Common myeloid progenitor, CD34-positive (primary cell): ENCODE results near the gene UBA52.

Experiments
- CTCF ChIA-PET: fragments of 350-600 bp; sonication (Branson Sonifier 250); formaldehyde crosslinking; loops from one replicate; lab custom pipeline; 2021; ENCODE audit warnings: antibody characterized with exemption; lab: Charles Lee
- POLR2A ChIA-PET: fragments of 350-600 bp; sonication (Branson Sonifier 250); formaldehyde crosslinking; loops from one replicate; lab custom pipeline; 2021; ENCODE audit warnings: antibody characterized with exemption; lab: Charles Lee
- DNase-seq, 3 donors: peaks; one replicate each; pipeline versions ENCODE4 v3.0.0 to v3.0.0-alpha.2; 2013
- H3K27ac ChIP-seq, 2 experiments: 1 replicate in 1 of 2; 2 replicates in 1 of 2; pipeline ENCODE4 v1.7.0; 2013; ENCODE audit warnings: inconsistent platforms in 2 of 2, low read length in 2 of 2, mild to moderate bottlenecking in 2 of 2, low read depth in 1 of 2, moderate library complexity in 1 of 2; ENCODE audit not compliant: severe bottlenecking in 2 of 2, insufficient read depth in 1 of 2, poor library complexity in 1 of 2
- H3K27me3 ChIP-seq, 5 experiments: replicated peaks in 2 of 5; 1 replicate in 3 of 5; 2 replicates in 2 of 5; pipeline versions ENCODE4 v1.6.1 to v1.7.0; 2013; ENCODE audit warnings: low read length in 4 of 5, mild to moderate bottlenecking in 2 of 5, moderate library complexity in 2 of 5, inconsistent platforms in 1 of 5; ENCODE audit not compliant: insufficient read depth in 5 of 5, control insufficient read depth in 4 of 5
- H3K36me3 ChIP-seq, 4 experiments: 1 replicate in 2 of 4; 2 replicates in 2 of 4; pipeline versions ENCODE4 v1.6.1 to v1.7.0; 2013; ENCODE audit warnings: low read length in 3 of 4, control low read depth in 1 of 4, mild to moderate bottlenecking in 1 of 4; ENCODE audit not compliant: control insufficient read depth in 4 of 4, insufficient read depth in 4 of 4
- H3K4me1 ChIP-seq, 4 experiments: 1 replicate in 3 of 4; 2 replicates in 1 of 4; pipeline versions ENCODE4 v1.6.1 to v1.7.1; 2013; ENCODE audit warnings: low read length in 3 of 4, mild to moderate bottlenecking in 3 of 4, control low read depth in 1 of 4, inconsistent platforms in 1 of 4, moderate library complexity in 1 of 4; ENCODE audit not compliant: control insufficient read depth in 4 of 4, insufficient read depth in 4 of 4; ENCODE audit errors: control extremely low read depth in 1 of 4
- H3K4me3 ChIP-seq, 7 experiments: 1 replicate in 4 of 7; 2 replicates in 3 of 7; pipeline versions ENCODE4 v1.5.1 to v1.7.0; 2013; ENCODE audit warnings: mild to moderate bottlenecking in 7 of 7, low read length in 6 of 7, moderate library complexity in 6 of 7, inconsistent platforms in 2 of 7, low read depth in 2 of 7, control low read depth in 1 of 7; ENCODE audit not compliant: insufficient read depth in 4 of 7, control insufficient read depth in 1 of 7; ENCODE audit errors: extremely low read depth in 1 of 7
- H3K9me3 ChIP-seq, 5 experiments: 1 replicate in 4 of 5; 2 replicates in 1 of 5; pipeline versions ENCODE4 v1.6.1 to v1.7.1; 2013; ENCODE audit warnings: low read length in 4 of 5, mild to moderate bottlenecking in 2 of 5, inconsistent platforms in 1 of 5, low read depth in 1 of 5, moderate library complexity in 1 of 5; ENCODE audit not compliant: control insufficient read depth in 4 of 5, insufficient read depth in 2 of 5; ENCODE audit errors: control extremely low read depth in 1 of 5
- WGBS: methylation state at CpG from one replicate; pipeline ENCODE4 v1.1.5; 2013; ENCODE audit not compliant: insufficient coverage; 5-methylcytosine and 5-hydroxymethylcytosine counted together

Gene UBA52

GRCh38 chr19:18566953-18567352 lies 4.7 kb upstream of the UBA52 start:
- Histone ChIP-seq H3K27me3 (no peaks in the 10 kb centered on the region), H3K4me3 (no peak overlapping the region), H3K9me3 (no peaks in the 10 kb centered on the region), H3K4me1 (peaks cover 0 to 7% (median 5%) of the 10 kb centered on the region in 4 experiments), H3K27ac (no peak overlapping the region), H3K36me3 (peaks cover 22 to 72% (median 49%) of the 10 kb centered on the region in 4 experiments)
- ChIA-PET CTCF (interaction anchor here (1.1 to 1.2 kb wide), 2 partner anchors 10 to 23 kb away, joined by 3 read pairs; partner anchors contain the start of gene KXD1), POLR2A (no interaction called here)
- no peak for DNase-seq
- WGBS: 100% methylated on average over 4 of the region's 8 CpGs

DNA sequence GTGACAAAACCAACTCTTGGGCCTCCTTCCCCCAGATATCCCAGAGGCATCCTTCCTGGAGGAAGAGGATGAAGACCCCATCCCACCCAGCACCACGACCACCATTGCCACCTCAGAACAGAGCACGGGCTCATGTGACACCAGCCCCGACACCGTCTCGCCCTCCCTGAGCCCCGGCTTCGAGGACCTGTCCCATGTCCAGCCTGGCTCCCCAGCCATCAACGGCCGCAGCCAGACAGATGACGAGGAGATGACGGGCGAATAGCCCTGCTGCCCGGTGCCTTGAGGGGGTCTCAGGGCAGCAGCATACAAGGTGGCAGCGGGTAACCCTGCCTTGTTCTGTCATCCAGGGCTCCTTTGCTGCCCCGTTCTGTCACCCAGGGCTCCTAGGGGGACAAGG lies 3.3 kb upstream of the UBA52 start:
- H3K27ac ChIP-seq: no peak overlapping the region
- no peaks in the 10 kb centered on the region for H3K9me3 ChIP-seq
- no peak for DNase-seq
- ChIA-PET POLR2A (no interaction called here), CTCF (no interaction called here)
- H3K36me3 ChIP-seq: peaks cover 15 to 60% (median 46%) of the 10 kb centered on the region in 4 experiments
- H3K4me3 ChIP-seq: no peak overlapping the region
- H3K27me3 ChIP-seq: no peaks in the 10 kb centered on the region
- H3K4me1 ChIP-seq: peaks cover 7 to 20% (median 16%) of the 10 kb centered on the region in 4 experiments
- 96% methylated on average over 14 of the region's 15 CpGs for WGBS

DNA sequence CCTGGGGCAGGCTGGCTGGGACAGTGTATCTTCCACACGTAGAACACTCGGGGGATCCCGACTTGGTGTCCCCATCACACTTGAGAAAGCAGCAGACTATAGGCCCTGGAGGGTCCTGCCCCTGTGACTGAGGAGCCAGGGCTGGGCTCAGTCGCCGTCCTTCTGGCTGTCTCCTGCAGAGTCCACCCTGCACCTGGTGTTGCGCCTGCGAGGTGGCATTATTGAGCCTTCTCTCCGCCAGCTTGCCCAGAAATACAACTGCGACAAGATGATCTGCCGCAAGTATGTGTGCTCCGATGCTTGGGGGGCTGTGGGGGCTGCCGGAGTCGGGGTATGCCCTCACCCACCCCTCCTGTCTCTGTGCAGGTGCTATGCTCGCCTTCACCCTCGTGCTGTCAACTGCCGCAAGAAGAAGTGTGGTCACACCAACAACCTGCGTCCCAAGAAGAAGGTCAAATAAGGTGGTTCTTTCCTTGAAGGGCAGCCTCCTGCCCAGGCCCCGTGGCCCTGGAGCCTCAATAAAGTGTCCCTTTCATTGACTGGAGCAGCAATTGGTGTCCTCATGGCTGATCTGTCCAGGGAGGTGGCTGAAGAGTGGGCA lies 3.1 kb downstream of the UBA52 start:
- ChIA-PET CTCF (interaction anchor here (6.3 kb wide), 1 partner anchor 15 kb away, joined by 43 read pairs; the partner anchor contains the start of gene REX1BD), POLR2A (no interaction called here)
- Histone ChIP-seq H3K27ac (no peak overlapping the region), H3K9me3 (no peaks in the 10 kb centered on the region), H3K27me3 (no peaks in the 10 kb centered on the region), H3K4me1 (peaks cover 7 to 22% (median 20%) of the 10 kb centered on the region in 4 experiments), H3K36me3 (peaks cover 13 to 43% (median 30%) of the 10 kb centered on the region in 4 experiments), H3K4me3 (no peak overlapping the region)
- 98% methylated on average over 18 of the region's 18 CpGs for WGBS
- no peak for DNase-seq

DNA sequence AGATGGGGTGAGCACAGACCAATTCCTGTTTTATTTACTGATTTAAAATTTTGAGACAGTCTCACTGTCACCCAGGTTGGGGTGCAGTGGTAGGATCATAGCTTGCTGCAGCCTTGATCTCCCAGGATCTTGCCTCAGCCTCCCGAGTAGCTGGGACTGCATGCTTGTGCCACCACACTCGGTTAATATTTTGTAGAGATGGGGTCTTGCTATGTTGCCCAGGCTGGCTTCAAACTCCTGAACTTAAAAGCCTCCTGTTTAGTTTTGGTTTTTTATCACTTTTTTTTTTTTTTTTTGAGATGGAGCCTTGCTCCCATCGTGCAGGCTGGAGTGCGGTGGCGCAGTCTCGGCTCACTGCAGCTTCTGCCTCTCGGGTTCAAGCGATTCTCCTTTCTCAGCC lies 4.7 kb downstream of the UBA52 start:
- no peak overlapping the region for H3K27ac ChIP-seq
- ChIA-PET POLR2A (interaction anchor here (0.7 kb wide), 1 partner anchor 16 kb away, joined by 4 read pairs; no protein-coding TSS in a partner anchor), CTCF (interaction anchor here (0.6 to 2.0 kb wide), 4 partner anchors 10 to 100 kb away, joined by 3 to 10 read pairs (median 4); partner anchors contain the start of gene REX1BD)
- WGBS: 95% methylated on average over 7 of the region's 8 CpGs
- no peak overlapping the region for H3K4me3 ChIP-seq
- H3K9me3 ChIP-seq: no peaks in the 10 kb centered on the region
- peaks cover 7 to 16% (median 15%) of the 10 kb centered on the region in 4 experiments for H3K4me1 ChIP-seq
- no peak for DNase-seq
- no peaks in the 10 kb centered on the region for H3K27me3 ChIP-seq
- H3K36me3 ChIP-seq: peaks cover 13 to 39% (median 30%) of the 10 kb centered on the region in 4 experiments

GRCh38 chr19:18577365-18577914 lies 5.8 kb downstream of the UBA52 start:
- H3K36me3 ChIP-seq: peaks cover 13 to 39% (median 30%) of the 10 kb centered on the region in 4 experiments
- WGBS: 96% methylated on average over 20 of the region's 21 CpGs

GRCh38 chr19:18580311-18580710 lies 8.7 kb downstream of the UBA52 start:
- CTCF ChIA-PET: interaction anchor here (0.6 to 3.0 kb wide), 4 partner anchors 8 to 214 kb away, joined by 3 to 10 read pairs (median 4); partner anchors contain the start of gene UBA52

More at GRCh38 chr19:18577365-18577914, 5.8 kb downstream of the UBA52 start:
- Histone ChIP-seq H3K4me1 (peaks cover 6 to 14% (median 12%) of the 10 kb centered on the region in 4 experiments), H3K27ac (no peak overlapping the region), H3K9me3 (no peaks in the 10 kb centered on the region), H3K4me3 (no peak overlapping the region), H3K27me3 (no peaks in the 10 kb centered on the region)
- POLR2A ChIA-PET: interaction anchor here (0.9 to 1.0 kb wide), 2 partner anchors 11 to 12 kb away, joined by 3 read pairs; partner anchors contain the start of gene REX1BD
- no peak for DNase-seq
- CTCF ChIA-PET: interaction anchor here (1.1 to 2.0 kb wide), 4 partner anchors 9 to 115 kb away, joined by 3 to 10 read pairs (median 4); partner anchors contain the start of gene REX1BD

More at GRCh38 chr19:18580311-18580710, 8.7 kb downstream of the UBA52 start:
- Histone ChIP-seq H3K4me1 (peaks cover 0 to 2% (median 0%) of the 10 kb centered on the region in 4 experiments), H3K9me3 (no peaks in the 10 kb centered on the region), H3K27me3 (no peaks in the 10 kb centered on the region), H3K36me3 (peaks cover 2 to 19% (median 14%) of the 10 kb centered on the region in 4 experiments), H3K27ac (no peak overlapping the region), H3K4me3 (no peak overlapping the region)
- POLR2A ChIA-PET: interaction anchor here (0.6 kb wide), 1 partner anchor 211 kb away, joined by 3 read pairs; the partner anchor contains the start of gene COMP
- no peak for DNase-seq
- 91% methylated on average over 7 of the region's 7 CpGs for WGBS
